GM21526 (cell line): ENCODE results near the gene OR52E6.

ENCODE experiments used
- ATAC-seq: cut with Tn5 transposase; IDR thresholded peaks from one replicate; pipeline ENCODE4 v1.9.1; 2021; ENCODE audit warnings: moderate library complexity; ENCODE audit not compliant: unreplicated experiment, low FRiP score

OR52E6 gene

GRCh38 chr11:5807580-5807979 is 34.1 kb downstream of the OR52E6 start:
- ATAC-seq: no peak

- no peak for ATAC-seq
Measured at GRCh38 chr11:5803982-5804381, 37.7 kb downstream of the OR52E6 start.

GRCh38 chr11:5796541-5796940 is 45.2 kb downstream of the OR52E6 start:
- ATAC-seq: no peak

- no peak for ATAC-seq
Measured at GRCh38 chr11:5791165-5791564, 50.5 kb downstream of the OR52E6 start, which contains the start of gene OR52N1. TSS of gene OR52N1 (minus strand) at chr11:5791265. CDS start at chr11:5788816, 2,449 bp downstream.
